Nephron (organoid): Measurements from ENCODE around the gene NFAT5.

ENCODE experiments used
- H3K27ac Mint-ChIP-seq, 3 experiments: 2 replicates each; pipeline ENCODE4 v1.8.0; 2020; ENCODE audit warnings: mixed read lengths in 3 of 3, mild to moderate bottlenecking in 2 of 3, moderate library complexity in 1 of 3
- H3K27me3 Mint-ChIP-seq: 2 replicates; pipeline ENCODE4 v1.8.0; 2021; ENCODE audit warnings: low read depth, mild to moderate bottlenecking, moderate library complexity, mixed read lengths
- H3K36me3 Mint-ChIP-seq: 2 replicates; pipeline ENCODE4 v1.8.0; 2020; ENCODE audit warnings: low read depth, mixed read lengths
- H3K4me1 Mint-ChIP-seq: 2 replicates; pipeline ENCODE4 v1.8.0; 2020; ENCODE audit warnings: mixed read lengths
- H3K4me3 Mint-ChIP-seq, 3 experiments: 2 replicates each; pipeline ENCODE4 v1.8.0; 2020; ENCODE audit warnings: mild to moderate bottlenecking in 3 of 3, mixed read lengths in 3 of 3, moderate library complexity in 2 of 3
- H3K9me3 Mint-ChIP-seq: 2 replicates; pipeline ENCODE4 v1.8.0; 2020; ENCODE audit warnings: mixed read lengths
- CTCF ChIP-seq, 3 experiments: fragments of 200-600 bp; sonication (generic); IDR thresholded peaks; one replicate each; pipeline ENCODE4 v1.5.0; 2021; ENCODE audit warnings: antibody characterized with exemption in 3 of 3; ENCODE audit not compliant: unreplicated experiment in 3 of 3

NFAT5 gene

GRCh38 chr16:69745959-69746358 is 180.2 kb downstream of the NFAT5 start:
- no peaks in the 10 kb centered on the region for H3K27me3 Mint-ChIP-seq
- H3K4me3 Mint-ChIP-seq, result no peak overlapping the region
- no peaks in the 10 kb centered on the region for H3K4me1 Mint-ChIP-seq
- no peak overlapping the region for H3K27ac Mint-ChIP-seq
- no peak for TF ChIP-seq CTCF (IDR thresholded peaks at IDR 0.05; ENCODE audit: unreplicated experiment in 3 of 3)
- no peaks in the 10 kb centered on the region for H3K9me3 Mint-ChIP-seq
- H3K36me3 Mint-ChIP-seq, result peaks cover 78% of the 10 kb centered on the region

GRCh38 chr16:69747115-69747514 is 181.3 kb downstream of the NFAT5 start:
- H3K27me3 Mint-ChIP-seq, result no peaks in the 10 kb centered on the region
- TF ChIP-seq CTCF (IDR thresholded peaks at IDR 0.05; ENCODE audit: unreplicated experiment in 3 of 3), result no peak
- no peak overlapping the region for H3K4me3 Mint-ChIP-seq
- no peak overlapping the region for H3K27ac Mint-ChIP-seq
- H3K4me1 Mint-ChIP-seq, result peaks cover 2% of the 10 kb centered on the region
- no peaks in the 10 kb centered on the region for H3K9me3 Mint-ChIP-seq
- peaks cover 73% of the 10 kb centered on the region for H3K36me3 Mint-ChIP-seq

- Mint-ChIP-seq H3K27me3 (no peaks in the 10 kb centered on the region), H3K4me3 (no peak overlapping the region), H3K4me1 (peaks cover 10% of the 10 kb centered on the region), H3K36me3 (peaks cover 60% of the 10 kb centered on the region), H3K9me3 (no peaks in the 10 kb centered on the region), H3K27ac (no peak overlapping the region)
- no peak for TF ChIP-seq CTCF (IDR thresholded peaks at IDR 0.05; ENCODE audit: unreplicated experiment in 3 of 3)
These were observed 183.1 kb downstream of the NFAT5 start for GRCh38 chr16:69748694-69749345.

- Mint-ChIP-seq H3K27me3 (no peaks in the 10 kb centered on the region), H3K27ac (peak overlapping the region in 2 of 3 experiments; percentile 80 to 95), H3K9me3 (no peaks in the 10 kb centered on the region), H3K4me1 (peaks cover 15% of the 10 kb centered on the region), H3K4me3 (peak overlapping the region; percentile 100), H3K36me3 (peaks cover 21% of the 10 kb centered on the region)
- TF ChIP-seq CTCF (IDR thresholded peaks at IDR 0.05; ENCODE audit: unreplicated experiment in 3 of 3), result no peak
These were observed 188.3 kb downstream of the NFAT5 start for GRCh38 chr16:69754143-69754468.
